GM21717 (cell line): ENCODE measurements around the gene ASPHD1.
"Not testable (repeated sequence)": the region's sequence is repeated elsewhere in the genome, so short reads cannot be mapped to it uniquely, and the experiment has no call there.

Source experiments
- ATAC-seq: cut with Tn5 transposase; IDR thresholded peaks from one replicate; pipeline ENCODE4 v1.9.1; 2021; ENCODE audit warnings: mild to moderate bottlenecking, moderate library complexity; ENCODE audit not compliant: unreplicated experiment

ASPHD1 gene

DNA sequence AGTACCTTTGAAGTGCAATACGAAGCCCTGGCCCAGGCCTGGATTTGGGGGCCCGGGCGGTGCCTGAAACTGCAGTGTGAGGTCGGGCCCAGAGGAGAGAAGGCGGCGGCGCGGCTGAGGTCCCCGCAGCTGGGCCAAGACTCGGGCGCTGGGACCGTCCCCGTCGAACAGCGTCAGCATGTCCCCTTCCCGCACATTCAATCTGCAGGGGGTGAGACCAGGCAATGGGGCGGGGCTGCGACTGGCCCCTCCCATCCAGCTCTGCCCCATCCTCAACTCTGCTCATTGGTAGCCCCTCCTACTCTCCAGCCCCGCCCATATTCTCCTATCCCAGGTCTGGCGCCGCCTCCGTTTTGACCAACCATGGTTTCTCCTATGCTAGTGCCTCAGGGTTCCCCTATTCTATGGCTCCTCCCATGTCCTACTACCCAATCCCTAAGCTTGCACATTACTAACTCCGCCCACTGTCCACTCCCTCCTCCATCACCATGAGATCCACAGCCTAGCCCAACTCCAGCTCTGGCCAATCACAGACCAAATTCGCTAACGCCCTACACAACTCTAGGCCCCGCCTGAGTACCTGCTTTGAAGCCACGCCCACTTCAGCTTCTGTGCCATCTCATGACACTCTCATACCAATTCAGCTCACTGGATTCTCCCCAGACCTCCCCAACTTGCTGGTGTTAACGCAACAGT is 22.9 kb upstream of the ASPHD1 start:
- no peak for ATAC-seq

GRCh38 chr16:29878172-29878571 is 22.1 kb upstream of the ASPHD1 start:
- no peak for ATAC-seq

DNA sequence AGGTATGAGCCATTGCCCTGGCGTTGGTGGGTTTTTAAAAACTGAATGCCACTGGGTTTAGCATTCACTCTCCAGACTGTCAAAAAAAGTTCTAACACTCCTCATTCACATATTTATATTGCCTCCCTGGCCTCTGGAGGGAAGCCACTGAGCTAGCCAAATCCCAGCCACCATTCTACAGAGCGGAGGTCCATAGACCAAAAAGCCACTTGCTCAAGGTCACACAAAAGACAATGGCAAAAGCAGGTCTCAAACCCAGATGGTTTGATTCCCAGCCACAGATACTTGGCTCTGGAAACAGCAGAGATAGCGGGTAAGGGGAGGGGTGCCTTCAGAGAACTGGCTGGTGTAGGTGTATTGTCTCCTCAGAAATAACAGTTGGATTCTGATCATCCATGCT is 19.2 kb upstream of the ASPHD1 start:
- no peak for ATAC-seq

DNA sequence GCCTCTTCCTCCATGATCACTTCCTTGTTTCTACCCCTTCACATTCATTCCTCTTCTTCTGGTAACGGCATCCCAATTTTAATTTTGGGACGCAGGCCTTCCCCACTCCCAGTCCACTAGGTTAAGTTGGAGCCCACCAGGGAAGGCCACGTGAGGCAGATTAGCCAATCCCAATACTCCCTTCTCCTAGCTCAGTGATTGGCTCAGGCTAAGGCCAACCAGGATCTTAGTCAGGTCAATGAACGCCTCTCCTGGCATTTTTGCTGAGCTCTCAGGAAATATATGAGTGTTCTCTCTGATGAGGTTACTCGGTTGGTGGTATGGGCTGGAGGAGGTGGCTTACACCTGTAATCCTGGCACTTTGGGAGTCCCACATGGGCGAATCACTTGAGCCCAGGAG is 16.3 kb upstream of the ASPHD1 start:
- ATAC-seq: no peak

GRCh38 chr16:29889372-29889771 is 10.9 kb upstream of the ASPHD1 start:
- not testable (repeated sequence) for ATAC-seq

- ATAC-seq: no peak
Observed at GRCh38 chr16:29891525-29892457, 8.5 kb upstream of the ASPHD1 start.

- ATAC-seq: no peak
Observed at GRCh38 chr16:29892458-29892813, 7.9 kb upstream of the ASPHD1 start.

- ATAC-seq: no peak
Observed at GRCh38 chr16:29893553-29893952, 6.7 kb upstream of the ASPHD1 start.

DNA sequence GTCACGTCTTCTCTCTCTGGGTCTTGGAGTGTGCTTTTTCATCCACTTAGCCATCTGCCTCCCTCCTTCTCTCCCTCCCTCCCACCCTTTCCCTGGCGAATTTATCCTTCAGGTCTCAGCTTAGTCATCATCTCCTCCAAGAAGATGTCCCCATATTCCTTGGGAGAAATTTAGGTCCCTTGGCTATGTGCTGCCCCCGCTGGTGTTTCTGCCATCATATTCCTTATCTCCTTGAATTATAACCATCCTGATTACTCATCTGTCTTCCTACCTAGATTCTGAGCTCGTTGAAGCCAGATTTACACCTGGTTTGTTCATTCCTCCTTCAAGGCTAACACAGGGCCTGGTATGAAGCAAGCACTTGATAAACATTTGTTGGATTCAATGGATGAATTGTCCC is 5.9 kb upstream of the ASPHD1 start:
- ATAC-seq: no peak

DNA sequence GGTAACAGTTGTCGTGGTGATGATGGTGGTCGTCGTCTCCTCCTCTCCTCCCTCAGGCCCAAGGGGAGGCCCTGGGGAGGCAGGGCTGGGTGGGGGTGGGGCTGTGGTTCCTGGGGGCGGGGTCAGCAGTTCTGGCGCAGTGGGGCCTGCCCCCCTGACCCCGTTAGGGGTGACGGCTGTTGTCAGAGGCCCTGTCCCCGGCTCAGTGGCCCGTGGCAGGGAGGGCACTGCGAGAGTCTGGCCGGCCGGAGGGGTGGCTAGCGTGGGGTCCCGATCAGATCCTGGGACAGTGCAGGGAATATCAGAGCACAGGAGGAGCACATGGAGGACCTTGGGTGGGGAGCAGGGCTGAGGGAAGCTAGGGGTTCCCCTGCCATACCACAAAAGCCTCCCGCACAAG is 3.4 kb upstream of the ASPHD1 start:
- ATAC-seq: no peak

GRCh38 chr16:29897333-29897732 is 3.0 kb upstream of the ASPHD1 start:
- ATAC-seq: no peak

GRCh38 chr16:29898135-29898803 is 2.0 kb upstream of the ASPHD1 start:
- no peak for ATAC-seq

DNA sequence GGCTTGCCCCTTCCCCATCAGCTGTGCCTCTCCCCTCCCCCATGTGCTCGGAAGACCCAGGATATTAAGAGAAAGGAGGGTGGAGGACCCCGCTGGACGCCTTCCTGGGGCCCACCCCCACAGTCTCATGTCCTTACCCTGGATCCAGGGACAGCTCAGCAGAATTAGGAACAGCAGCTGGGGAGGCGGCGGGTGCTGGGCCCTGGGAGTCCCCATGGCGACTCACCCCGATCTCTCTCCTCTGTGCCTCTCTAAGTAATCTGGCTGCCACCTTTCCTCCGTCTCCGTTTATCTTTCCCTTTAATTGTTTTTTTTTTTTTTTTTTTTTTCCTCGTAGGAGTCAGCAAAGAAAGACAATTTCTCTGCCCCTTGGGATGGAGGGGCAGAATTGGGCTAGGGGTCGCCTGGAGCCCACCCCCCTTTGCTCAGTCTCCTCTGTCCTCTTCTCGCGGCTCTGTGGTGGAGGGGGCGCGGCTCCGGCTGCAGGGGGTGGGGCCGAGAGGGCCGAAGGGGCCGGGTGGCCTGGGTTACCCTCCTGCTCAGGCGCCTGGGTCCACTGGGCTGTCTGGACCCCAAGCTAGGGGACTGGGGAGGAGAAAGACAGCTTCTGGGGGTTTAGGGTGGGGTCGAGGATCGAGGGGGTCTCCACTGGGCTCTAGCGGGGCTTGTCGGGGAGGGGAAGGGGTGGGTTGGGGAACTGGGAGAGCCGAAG is 1.3 kb upstream of the ASPHD1 start:
- ATAC-seq: no peak

DNA sequence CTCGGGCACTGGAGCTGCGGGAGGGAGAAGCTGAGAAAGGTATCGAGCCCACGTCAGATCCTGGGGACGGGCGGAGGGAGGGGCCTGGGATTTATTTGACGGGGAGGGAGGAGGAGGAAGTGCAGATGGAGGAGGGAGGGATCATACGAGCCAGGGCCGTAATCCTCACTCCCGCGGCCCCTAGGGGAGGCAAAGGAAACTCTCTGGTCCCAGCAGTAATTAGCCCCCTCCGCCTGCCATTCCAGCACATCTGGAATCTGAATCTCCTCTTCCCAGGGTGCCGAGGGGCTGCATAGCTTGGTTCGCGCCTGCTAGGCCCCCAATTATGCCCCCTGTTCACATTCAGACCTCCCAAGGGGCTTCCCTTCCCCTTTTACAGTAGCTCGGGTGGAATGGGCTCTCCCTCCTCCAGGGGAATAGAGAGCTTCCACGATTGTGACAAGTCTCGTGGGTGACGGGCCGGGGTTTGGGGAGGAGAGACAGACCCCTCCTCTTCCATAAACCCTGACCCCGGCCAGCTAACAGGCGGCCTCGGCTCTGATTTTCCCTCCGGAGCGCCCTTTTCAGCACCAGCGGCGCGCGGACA is 679 bp upstream of the ASPHD1 start, which contains the start of gene SEZ6L2:
Gene SEZ6L2 (minus strand): TSS at position 35 of the 586 bp plus-strand sequence. CDS start 531 bp downstream, outside the sequence.
- no peak for ATAC-seq

DNA sequence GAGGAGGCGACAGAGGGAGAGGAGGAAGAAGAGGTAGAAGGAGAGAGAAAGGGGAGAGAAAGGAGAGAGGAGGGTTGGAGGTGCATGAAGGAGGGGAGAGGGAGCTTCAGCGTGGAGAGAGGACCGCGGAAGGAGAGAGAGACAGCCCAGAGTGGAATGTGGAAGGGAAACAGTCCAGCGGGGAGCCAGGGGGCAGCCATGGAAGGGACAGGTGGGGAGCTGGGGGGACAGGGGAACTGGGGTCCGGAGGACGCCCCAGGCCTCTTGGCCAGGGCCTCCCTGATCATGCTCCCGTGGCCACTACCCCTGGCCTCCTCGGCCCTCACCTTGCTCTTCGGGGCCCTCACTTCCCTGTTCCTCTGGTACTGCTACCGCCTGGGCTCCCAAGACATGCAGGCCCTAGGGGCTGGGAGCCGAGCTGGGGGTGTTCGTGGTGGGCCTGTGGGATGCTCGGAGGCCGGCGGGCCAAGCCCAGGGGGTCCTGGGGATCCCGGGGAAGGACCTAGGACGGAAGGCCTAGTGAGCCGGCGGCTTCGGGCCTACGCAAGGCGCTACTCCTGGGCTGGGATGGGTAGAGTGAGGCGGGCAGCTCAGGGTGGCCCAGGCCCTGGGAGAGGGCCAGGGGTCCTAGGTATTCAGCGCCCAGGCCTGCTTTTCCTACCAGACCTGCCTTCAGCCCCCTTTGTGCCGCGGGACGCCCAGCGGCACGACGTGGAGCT is 759 bp downstream of the ASPHD1 start:
- ATAC-seq: no peak

GRCh38 chr16:29901607-29901945 is 1.3 kb downstream of the ASPHD1 start:
- ATAC-seq: no peak

DNA sequence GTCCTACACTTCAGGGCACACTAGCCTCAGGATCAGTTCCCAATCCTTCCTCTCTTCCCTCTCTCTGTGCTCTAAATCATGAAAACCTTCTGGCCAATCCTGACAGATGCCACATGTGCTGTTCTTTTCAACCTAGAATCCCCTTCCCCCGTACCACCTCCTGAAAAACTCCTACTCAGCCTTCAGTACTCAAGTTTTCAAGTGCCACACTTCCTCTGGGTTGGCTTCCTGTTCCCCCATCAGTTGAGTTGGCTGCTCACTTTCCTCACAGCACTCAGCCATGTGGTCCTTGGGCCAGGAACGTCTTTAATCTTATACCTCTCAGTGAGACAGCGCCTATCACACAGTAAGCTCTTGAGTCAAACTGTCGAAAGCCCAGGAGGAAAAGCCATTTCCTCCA is 3.3 kb downstream of the ASPHD1 start:
- ATAC-seq: no peak

DNA sequence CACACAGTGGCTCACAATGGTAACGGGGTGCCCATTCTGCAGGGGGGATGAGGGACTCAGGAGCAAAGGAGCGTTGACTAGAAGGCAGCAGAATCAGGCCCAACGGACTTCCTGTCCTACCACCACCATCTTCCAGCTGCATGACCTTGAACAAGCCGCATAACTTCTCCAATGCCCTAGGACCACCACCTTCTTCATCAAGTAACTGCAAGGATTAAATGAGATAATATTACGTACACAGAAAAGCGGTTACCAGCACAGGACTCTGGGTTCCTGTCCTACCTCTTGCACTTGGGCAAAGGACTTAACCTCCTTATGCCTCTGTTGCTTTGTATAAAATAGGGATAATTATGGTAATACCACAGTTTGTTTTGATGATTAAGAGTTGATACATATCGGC is 4.7 kb downstream of the ASPHD1 start:
- ATAC-seq: no peak

DNA sequence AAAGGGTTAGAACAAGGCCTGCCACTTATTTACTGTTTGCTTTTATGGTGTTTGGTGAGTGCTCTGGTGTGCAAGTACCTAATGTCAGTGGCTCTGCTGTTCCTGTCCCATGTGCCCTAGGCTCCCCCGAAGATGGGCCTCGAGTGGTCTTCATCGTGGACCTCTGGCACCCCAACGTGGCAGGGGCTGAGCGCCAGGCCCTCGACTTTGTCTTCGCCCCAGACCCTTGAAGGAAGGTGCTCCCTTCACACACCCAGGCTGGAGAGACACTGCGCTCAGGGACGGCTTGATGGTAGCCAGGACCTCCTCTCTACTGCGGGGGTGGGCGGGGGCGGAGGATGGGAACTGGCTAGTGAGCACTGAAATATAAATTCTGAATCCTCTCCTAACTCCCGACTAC is 5.4 kb downstream of the ASPHD1 start:
- ATAC-seq: no peak
